Measurements from ENCODE around the gene VSTM4.
A peak's percentile ranks its signal among the peaks of the same experiment; 100 is the strongest.

The VSTM4 gene

DNA sequence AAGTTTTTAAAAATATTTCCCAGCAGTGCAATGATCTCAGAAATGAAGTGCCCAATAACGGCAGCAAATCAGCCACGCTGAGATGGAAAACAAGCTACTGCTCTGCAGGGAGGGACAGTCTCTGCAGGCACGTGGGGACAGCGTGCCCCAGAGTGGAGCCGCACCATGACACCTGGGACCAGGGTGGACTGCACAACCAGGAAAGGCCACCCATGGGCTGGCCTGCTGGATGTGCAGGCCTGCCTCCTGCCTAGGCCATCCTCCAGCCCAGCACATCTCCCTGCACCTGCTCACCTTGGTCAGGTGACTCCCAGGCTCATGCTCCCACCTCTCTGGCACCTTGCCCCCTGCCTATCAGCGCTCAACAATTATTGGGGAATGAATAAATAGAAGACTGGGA lies 80.4 kb downstream of the VSTM4 start:
- DNase-seq (no peak), ATAC-seq (replicated peaks) (no peak)
- Mint-ChIP-seq H3K4me3 (no peak overlapping the region), H3K27me3 (peaks cover 0 to 5% of the 10 kb centered on the region in 2 donors), H3K4me1 (no peaks in the 10 kb centered on the region), H3K36me3 (no peaks in the 10 kb centered on the region), H3K9me3 (no peaks in the 10 kb centered on the region), H3K27ac (no peak overlapping the region)

DNA sequence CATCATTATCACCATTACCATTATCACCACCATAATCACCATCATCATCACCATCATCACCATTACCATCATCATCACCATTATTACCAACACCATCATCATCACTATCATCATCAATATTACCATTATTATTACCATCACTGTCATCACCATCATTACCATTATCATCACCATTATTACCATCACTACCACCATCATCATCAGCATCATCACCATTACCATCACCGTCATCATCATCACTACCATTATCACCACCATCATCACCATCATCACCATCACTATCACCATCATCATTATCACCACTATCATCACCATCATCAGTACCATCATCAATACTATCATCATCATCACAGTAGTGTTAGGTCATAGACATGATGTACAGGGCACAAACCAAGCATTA lies 81.4 kb downstream of the VSTM4 start:
- peaks cover 0 to 5% of the 10 kb centered on the region in 2 donors for H3K27me3 Mint-ChIP-seq
- H3K4me1 Mint-ChIP-seq, result no peaks in the 10 kb centered on the region
- H3K36me3 Mint-ChIP-seq, result no peaks in the 10 kb centered on the region
- no peaks in the 10 kb centered on the region for H3K9me3 Mint-ChIP-seq
- H3K27ac Mint-ChIP-seq, result no peak overlapping the region
- ATAC-seq (replicated peaks) (no peak), DNase-seq (no peak)
- H3K4me3 Mint-ChIP-seq, result no peak overlapping the region

DNA sequence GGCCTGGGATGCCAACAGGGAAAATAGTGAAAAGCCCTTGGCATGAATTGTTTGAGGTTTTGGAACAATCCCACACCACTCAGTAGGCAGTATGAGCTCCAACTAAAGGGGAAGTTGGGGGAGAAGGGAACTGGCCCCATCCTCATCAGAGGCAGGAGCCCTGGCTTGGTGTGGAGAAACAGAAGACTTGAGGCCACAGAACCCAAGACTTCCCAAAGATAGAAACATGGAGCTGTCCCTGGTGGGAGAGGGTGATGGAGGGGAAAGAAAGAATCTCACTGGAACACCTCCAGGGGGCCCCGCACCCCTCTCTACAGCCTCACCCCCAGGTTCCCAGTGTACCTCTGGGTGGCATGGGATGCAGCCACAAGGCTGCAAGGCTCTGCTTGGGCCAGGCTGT lies 85.7 kb downstream of the VSTM4 start:
- no peak overlapping the region for H3K4me3 Mint-ChIP-seq
- H3K4me1 Mint-ChIP-seq, result no peaks in the 10 kb centered on the region
- DNase-seq, result no peak
- H3K27ac Mint-ChIP-seq, result no peak overlapping the region
- ATAC-seq (replicated peaks), result no peak
- no peaks in the 10 kb centered on the region for H3K36me3 Mint-ChIP-seq
- H3K27me3 Mint-ChIP-seq, result peaks cover 5 to 13% of the 10 kb centered on the region in 2 donors
- H3K9me3 Mint-ChIP-seq, result no peaks in the 10 kb centered on the region

DNA sequence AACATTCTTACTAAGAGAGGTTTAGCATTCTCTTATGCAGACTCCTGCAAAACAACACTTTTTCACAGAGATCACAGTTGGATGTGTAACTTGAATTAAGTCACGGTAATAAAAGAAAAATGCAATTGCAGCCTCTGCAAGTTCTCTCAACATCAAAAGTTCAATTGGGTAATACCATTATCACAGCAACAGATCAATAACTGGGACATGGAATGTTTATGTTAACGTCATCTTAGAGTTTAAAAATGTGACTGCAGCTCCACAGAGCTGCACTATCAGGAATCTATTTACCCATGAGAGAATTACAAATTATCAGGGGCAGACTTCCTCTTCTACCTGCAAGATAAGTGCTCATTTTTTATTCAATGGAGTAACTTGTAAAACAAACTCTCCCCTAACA lies 86.7 kb downstream of the VSTM4 start:
- Mint-ChIP-seq H3K27ac (no peak overlapping the region), H3K36me3 (no peaks in the 10 kb centered on the region), H3K9me3 (no peaks in the 10 kb centered on the region), H3K4me1 (no peaks in the 10 kb centered on the region), H3K4me3 (no peak overlapping the region), H3K27me3 (peaks cover 5 to 13% of the 10 kb centered on the region in 2 donors)
- DNase-seq (no peak), ATAC-seq (replicated peaks) (no peak)

DNA sequence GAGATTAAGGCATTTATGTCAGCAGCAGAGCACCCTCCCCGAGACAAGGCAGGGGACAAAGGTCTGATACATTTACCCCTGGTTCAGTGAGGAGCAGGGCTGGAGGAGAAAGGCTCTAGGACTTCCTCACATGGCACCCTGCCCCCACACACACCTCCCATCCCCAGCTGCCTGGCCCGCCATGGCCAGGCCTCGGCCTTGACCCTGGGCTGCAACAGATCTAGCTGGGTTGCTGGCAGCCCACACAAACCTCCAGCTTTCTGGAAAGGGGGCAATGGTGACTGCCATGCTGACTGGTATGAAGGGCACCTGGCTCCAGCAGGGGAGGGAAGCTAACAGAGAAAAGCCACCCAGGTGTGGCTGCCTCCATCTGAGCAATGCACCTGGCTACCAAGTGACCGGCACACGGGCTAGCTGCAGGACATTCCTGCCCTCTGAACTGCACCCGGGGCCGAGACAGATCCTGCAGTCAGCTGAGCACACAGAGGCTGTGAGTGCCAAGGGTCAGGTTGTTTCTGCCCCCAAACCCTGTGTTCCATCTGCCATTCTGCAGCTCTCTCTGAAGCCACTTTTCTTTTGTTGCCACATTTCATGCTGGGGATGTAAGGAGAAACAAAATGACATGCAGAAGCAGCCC lies 89.9 kb downstream of the VSTM4 start:
- DNase-seq (no peak), ATAC-seq (replicated peaks) (no peak)
- H3K4me1 Mint-ChIP-seq, result no peaks in the 10 kb centered on the region
- H3K27ac Mint-ChIP-seq, result no peak overlapping the region
- peaks cover 0 to under 1% of the 10 kb centered on the region in 2 donors for H3K36me3 Mint-ChIP-seq
- peaks cover 2 to 13% of the 10 kb centered on the region in 2 donors for H3K27me3 Mint-ChIP-seq
- no peak overlapping the region for H3K4me3 Mint-ChIP-seq
- peaks cover 0 to 2% of the 10 kb centered on the region in 2 donors for H3K9me3 Mint-ChIP-seq

DNA sequence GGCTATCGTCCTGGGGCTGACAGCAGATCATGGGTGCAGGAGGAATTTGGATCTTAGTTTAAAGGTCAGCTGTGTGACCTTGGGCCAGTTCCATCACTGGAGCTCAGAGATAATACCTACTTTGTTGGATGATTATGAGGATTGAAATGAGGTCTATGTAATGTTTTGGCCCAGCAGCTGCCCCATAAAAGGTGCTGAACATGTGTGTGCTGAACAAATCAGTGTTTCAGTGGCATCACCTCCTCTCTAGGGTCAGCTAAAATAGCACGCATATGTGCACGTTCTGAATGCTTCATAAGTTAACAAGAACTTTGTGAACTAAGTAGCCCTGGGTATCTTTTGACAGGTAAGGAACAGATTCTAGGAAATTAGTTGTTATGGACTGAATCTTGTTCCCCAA lies 90.8 kb downstream of the VSTM4 start:
- Mint-ChIP-seq H3K9me3 (peaks cover 2 to 4% of the 10 kb centered on the region in 2 donors), H3K36me3 (peaks cover 0 to 1% of the 10 kb centered on the region in 2 donors), H3K4me3 (no peak overlapping the region), H3K27me3 (peaks cover 11 to 18% of the 10 kb centered on the region in 2 donors), H3K4me1 (no peaks in the 10 kb centered on the region), H3K27ac (no peak overlapping the region)
- DNase-seq (no peak), ATAC-seq (replicated peaks) (no peak)

DNA sequence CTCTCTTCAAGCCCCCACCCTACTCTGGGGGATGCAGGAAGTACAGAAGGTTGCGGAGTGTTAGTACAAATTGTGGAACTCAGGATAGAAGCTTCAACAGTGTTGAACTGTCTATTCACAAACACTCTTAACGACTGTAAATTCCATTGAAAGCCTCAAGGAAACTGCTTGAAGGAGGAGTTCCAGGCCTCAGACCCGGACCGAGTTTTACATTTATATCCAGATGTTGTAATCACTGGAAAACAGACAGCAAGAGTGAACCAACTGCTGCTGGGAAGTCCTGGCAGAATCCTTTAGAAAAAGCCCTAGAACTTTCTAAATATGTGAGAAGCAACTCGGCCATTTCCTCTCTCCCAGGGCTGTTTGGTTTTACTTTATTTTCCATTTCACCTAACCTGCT lies 91.6 kb downstream of the VSTM4 start:
- DNase-seq, result no peak
- ATAC-seq (replicated peaks), result no peak
- no peak overlapping the region for H3K27ac Mint-ChIP-seq
- H3K27me3 Mint-ChIP-seq, result peaks cover 18 to 19% of the 10 kb centered on the region in 2 donors
- H3K4me1 Mint-ChIP-seq, result no peaks in the 10 kb centered on the region
- no peak overlapping the region for H3K4me3 Mint-ChIP-seq
- peaks cover 0 to 1% of the 10 kb centered on the region in 2 donors for H3K36me3 Mint-ChIP-seq
- peaks cover 2 to 4% of the 10 kb centered on the region in 2 donors for H3K9me3 Mint-ChIP-seq

DNA sequence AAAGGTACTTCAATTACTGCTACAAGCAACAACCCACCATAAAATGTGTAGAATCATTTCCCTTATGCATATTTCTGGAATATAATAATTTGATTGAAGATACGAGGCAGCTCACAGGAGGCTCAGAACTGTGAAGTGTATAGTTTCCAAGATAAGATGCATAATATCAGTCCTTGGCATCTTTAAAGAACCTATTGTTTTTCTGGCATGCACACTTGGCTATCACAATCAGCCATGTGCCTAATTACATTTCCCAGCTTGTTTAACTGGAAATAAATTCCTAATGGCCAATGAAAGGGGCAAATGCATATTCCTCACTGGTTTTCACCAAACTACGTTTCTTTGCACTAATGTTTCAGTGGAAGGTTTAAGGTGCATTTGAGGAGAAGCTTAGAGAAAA lies 92.3 kb downstream of the VSTM4 start:
- peaks cover 0 to 1% of the 10 kb centered on the region in 2 donors for H3K36me3 Mint-ChIP-seq
- ATAC-seq (replicated peaks), result no peak
- H3K4me3 Mint-ChIP-seq, result no peak overlapping the region
- H3K4me1 Mint-ChIP-seq, result no peaks in the 10 kb centered on the region
- peaks cover 18 to 22% of the 10 kb centered on the region in 2 donors for H3K27me3 Mint-ChIP-seq
- DNase-seq, result no peak
- peaks cover 2 to 4% of the 10 kb centered on the region in 2 donors for H3K9me3 Mint-ChIP-seq
- no peak overlapping the region for H3K27ac Mint-ChIP-seq

DNA sequence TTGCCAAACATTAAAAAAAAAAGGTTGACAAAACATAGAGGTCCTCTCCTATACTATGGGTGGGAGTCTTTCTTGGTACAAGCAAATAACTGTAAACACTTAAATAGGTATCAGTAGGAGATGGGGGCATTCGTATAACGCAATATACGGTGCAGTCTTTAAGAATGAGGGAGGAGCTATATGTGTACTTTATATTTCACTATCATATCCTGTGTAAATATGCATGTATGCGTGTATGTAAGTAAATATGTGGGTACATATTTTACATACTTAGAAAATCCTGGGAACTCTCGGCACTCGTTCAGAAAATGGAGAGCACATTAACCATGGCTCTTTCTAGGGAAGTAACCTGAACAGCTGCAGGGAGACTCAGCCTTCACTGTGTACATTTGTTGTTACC lies 93.6 kb downstream of the VSTM4 start:
- H3K27ac Mint-ChIP-seq, result no peak overlapping the region
- H3K36me3 Mint-ChIP-seq, result peaks cover 0 to 1% of the 10 kb centered on the region in 2 donors
- DNase-seq, result no peak
- no peak overlapping the region for H3K4me3 Mint-ChIP-seq
- peaks cover 2 to 4% of the 10 kb centered on the region in 2 donors for H3K9me3 Mint-ChIP-seq
- H3K4me1 Mint-ChIP-seq, result no peaks in the 10 kb centered on the region
- peaks cover 15 to 28% of the 10 kb centered on the region in 2 donors for H3K27me3 Mint-ChIP-seq
- ATAC-seq (replicated peaks), result no peak

DNA sequence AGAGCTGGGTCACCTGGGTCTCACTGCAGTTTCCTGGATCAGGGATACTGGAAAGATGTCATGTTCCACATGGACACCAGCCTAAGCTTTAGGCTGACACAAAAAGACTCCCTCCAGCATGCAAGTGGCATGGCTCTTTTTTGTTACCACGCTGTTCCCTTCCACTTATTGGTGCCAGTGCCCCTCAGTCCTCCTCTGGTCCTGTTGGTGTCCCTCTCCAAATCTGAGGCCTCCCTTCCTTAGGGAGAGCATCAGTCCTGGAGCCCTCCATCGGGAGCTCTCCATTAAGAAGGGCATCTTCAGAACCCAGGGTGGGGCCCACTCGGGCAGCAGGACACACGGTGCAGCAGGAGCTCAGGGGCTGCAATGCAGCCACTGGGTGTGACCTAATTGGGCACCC lies 99.6 kb downstream of the VSTM4 start:
- no peak for ATAC-seq (replicated peaks)
- Mint-ChIP-seq H3K36me3 (peaks cover 0 to 1% of the 10 kb centered on the region in 2 donors), H3K27ac (no peak overlapping the region), H3K27me3 (peaks cover 15 to 34% of the 10 kb centered on the region in 2 donors), H3K4me1 (peaks cover 3 to 6% of the 10 kb centered on the region in 2 donors), H3K4me3 (no peak overlapping the region), H3K9me3 (peaks cover 2 to 4% of the 10 kb centered on the region in 2 donors)
- no peak for DNase-seq

DNA sequence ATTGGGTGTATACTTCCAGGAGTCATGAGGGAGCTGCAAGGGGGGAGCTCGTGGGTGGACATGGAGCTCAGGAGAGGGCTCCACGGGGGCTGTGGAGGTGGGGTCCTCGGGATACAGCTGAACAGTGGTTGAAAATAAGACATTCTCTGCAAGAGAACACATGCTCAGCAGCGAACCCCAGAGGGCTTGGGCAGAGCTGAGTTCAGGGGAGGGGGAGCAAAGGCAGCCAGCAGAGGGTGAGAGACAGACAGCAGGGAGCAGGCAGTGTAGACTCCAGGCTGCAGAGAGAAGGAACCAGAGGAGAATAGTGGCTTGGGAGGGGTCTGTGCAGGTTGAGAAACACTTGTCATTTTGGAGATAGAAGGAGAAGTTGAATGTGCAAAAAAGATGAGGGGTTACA lies 102.7 kb downstream of the VSTM4 start:
- Mint-ChIP-seq H3K36me3 (no peaks in the 10 kb centered on the region), H3K27me3 (peaks cover 6 to 7% of the 10 kb centered on the region in 2 donors), H3K9me3 (no peaks in the 10 kb centered on the region), H3K4me1 (peaks cover 3 to 6% of the 10 kb centered on the region in 2 donors), H3K4me3 (no peak overlapping the region), H3K27ac (no peak overlapping the region)
- DNase-seq (no peak), ATAC-seq (replicated peaks) (peak in 1 of 2 donors; percentile 25)

DNA sequence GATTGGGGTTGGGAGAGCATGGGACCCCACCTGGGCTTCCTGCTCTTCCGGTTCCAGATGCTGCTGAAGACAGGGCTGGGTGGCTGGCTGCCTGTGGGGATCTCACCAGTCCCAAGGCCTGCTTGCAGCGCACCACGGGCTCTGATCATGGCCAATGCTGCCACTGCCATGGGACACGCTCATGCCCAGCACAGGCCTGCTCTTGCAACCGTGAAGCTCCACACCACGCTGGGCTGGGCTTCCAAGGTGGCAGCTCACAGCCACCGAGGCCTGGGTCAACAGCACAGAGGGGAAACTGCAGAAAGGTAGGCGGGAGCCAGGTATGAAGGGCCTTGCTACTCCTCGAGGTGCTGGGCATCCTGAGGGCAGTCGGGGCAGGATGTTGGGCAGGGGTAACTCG lies 103.6 kb downstream of the VSTM4 start:
- ATAC-seq (replicated peaks), result no peak
- H3K9me3 Mint-ChIP-seq, result no peaks in the 10 kb centered on the region
- no peak overlapping the region for H3K4me3 Mint-ChIP-seq
- H3K27me3 Mint-ChIP-seq, result peaks cover 4 to 5% of the 10 kb centered on the region in 2 donors
- DNase-seq, result no peak
- no peaks in the 10 kb centered on the region for H3K36me3 Mint-ChIP-seq
- no peak overlapping the region for H3K27ac Mint-ChIP-seq
- peaks cover 3 to 6% of the 10 kb centered on the region in 2 donors for H3K4me1 Mint-ChIP-seq

DNA sequence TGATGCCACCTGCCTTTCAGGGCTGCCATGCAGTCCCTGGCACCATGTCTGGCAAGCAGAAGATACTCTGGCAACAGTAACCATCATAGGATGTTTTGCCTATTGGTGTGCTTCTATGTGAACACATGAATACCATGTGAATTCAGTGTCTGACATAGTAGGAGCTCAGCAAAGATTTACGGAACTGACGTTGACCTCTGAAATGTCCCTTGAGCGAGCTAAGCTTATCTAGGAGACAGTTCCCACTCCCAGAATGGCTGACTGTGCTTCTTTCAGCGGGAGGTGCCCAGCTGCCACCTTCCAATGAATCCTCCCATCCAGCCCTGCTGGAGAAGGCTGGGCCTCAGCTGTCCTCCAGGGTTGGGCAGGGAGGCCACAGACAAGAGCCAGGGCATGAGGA lies 104.5 kb downstream of the VSTM4 start:
- DNase-seq (no peak), ATAC-seq (replicated peaks) (no peak)
- H3K4me3 Mint-ChIP-seq, result no peak overlapping the region
- peaks cover 0 to 3% of the 10 kb centered on the region in 2 donors for H3K9me3 Mint-ChIP-seq
- H3K36me3 Mint-ChIP-seq, result no peaks in the 10 kb centered on the region
- peaks cover 4 to 5% of the 10 kb centered on the region in 2 donors for H3K27me3 Mint-ChIP-seq
- H3K4me1 Mint-ChIP-seq, result peaks cover 3 to 6% of the 10 kb centered on the region in 2 donors
- no peak overlapping the region for H3K27ac Mint-ChIP-seq

DNA sequence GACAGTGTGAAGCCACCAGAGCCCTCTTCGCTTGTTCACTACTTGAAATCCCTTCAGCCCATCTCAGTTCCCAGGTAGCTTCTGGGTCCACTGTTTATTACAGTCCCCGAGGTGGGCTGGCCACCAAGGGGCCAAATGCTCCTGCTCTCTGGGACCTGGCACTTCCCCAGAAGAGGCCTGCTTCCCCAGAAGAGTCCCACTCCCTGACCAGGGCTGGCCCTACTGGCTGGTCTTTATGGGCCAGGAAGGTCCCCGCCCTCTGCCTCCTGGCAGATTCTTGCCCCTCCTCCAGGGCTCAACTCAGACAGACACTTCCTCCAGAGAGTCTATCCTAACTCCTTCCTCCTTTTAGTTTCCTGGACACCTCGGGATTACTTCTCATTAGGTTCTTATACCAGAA lies 105.0 kb downstream of the VSTM4 start:
- H3K4me3 Mint-ChIP-seq, result no peak overlapping the region
- peaks cover 4 to 5% of the 10 kb centered on the region in 2 donors for H3K27me3 Mint-ChIP-seq
- DNase-seq (no peak), ATAC-seq (replicated peaks) (no peak)
- no peak overlapping the region for H3K27ac Mint-ChIP-seq
- peaks cover 0 to 3% of the 10 kb centered on the region in 2 donors for H3K9me3 Mint-ChIP-seq
- H3K36me3 Mint-ChIP-seq, result no peaks in the 10 kb centered on the region
- peaks cover 3 to 6% of the 10 kb centered on the region in 2 donors for H3K4me1 Mint-ChIP-seq

DNA sequence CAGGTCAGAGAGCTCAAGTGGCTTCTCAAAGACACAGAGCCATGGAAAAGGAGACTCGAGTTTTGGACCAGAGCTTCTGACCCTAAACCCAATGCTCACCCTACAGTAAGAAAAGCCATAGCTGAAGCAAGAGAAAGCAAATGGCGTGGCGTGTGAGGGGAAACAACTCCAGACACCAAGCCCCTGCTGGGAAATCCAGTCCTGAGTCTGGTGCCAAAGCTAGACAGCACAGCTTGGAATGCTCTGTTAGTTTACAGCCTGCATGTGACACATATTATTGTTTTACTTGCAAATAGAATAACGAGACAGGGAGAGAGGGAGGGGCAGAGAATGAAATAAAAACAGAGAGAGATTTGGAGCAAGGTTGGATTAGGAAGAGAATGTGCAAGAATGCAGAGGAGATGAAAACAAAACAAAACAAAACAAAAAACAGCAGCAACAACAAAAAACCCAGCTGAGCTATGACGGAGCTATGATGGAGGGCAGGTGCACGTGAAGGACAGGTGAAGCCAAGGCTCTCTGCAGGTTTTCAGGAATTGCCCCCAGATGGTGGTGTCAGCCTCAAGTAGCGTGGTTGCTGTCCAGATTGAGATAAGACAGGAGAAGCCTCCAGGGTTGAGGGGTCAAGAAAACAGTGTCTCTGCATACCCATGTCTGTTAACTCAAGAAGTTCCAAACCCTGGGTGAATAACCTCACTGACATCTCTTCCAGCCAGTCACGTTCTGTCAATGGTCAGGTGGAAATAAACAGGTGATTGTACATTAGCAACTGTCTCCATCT lies 105.9 kb downstream of the VSTM4 start:
- H3K4me1 Mint-ChIP-seq, result peaks cover 3 to 6% of the 10 kb centered on the region in 2 donors

More for the DNA sequence above, 105.9 kb downstream of the VSTM4 start:
- no peaks in the 10 kb centered on the region for H3K36me3 Mint-ChIP-seq
- H3K4me3 Mint-ChIP-seq, result no peak overlapping the region
- ATAC-seq (replicated peaks) (no peak), DNase-seq (no peak)
- H3K9me3 Mint-ChIP-seq, result peaks cover 0 to 3% of the 10 kb centered on the region in 2 donors
- H3K27ac Mint-ChIP-seq, result no peak overlapping the region
- peaks cover 0 to 4% of the 10 kb centered on the region in 2 donors for H3K27me3 Mint-ChIP-seq
